Right renal pelvis (tissue), 4 donors: Measurements from ENCODE around the gene PPARA. TPM values are rescaled to one million over a fixed set of nuclear protein-coding genes. Genes with fewer than 3 reads are reported as not detected.

Source experiments
- DNase-seq, 4 donors: peaks; one replicate each; pipeline ENCODE4 v3.0.0-alpha.2; 2013; ENCODE audit warnings: low read depth in 4 of 4, low spot score in 3 of 4, missing footprints in 1 of 4
- polyA plus RNA-seq, 4 donors: library from polyadenylated mRNA; unstranded; fragments of 120-200 nt; gene quantifications; one replicate each; pipeline ENCODE4 v1.2.1, GENCODE V29; 2013; ENCODE audit not compliant: insufficient read length in 4 of 4

The PPARA gene
- polyA plus RNA-seq, 4 donors = 25.7 to 31.6 (median 26.5) TPM

DNA sequence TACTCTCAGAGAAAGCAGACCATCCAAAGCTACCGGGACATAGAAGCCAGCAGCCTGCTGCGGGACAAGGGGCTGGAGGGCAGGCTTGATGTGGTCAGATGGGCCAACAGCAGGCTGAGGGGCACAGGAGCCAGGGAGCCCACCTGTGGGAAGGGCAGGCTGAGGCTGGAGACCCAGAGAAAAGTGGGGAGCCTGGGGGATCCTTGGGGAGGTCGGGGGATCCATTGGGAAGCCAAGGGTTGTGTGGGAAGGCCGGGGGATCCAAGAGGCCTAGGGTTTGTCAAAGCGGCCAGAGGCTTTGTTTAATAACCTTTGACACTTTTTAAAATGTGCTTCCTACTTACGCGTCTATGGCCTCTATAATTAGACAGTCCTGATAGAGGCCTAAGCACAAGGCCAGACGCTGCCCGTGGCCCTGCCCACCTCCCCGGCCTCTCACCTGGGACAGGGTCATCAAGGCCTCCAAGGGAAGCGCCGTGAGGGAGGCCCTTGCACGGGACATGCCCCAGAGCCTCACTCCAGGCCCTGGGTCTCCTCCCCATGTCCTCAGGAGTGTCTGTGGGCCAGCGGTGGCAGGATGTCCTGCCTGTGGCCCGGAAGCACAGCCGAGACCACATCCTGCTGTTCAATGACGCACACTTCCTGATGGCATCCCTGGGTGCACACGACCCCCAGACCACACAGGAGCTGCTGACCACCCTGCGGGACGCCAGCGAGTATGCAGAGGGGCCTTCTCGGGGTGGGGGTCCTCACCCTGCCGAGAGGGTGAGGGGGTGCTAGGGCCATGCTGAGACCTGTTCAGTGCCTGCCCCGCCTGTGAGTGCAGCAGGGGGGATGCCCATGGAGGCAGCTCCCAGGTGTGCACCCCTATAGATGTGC lies 137.8 kb downstream of the PPARA start:
- no peak for DNase-seq

DNA sequence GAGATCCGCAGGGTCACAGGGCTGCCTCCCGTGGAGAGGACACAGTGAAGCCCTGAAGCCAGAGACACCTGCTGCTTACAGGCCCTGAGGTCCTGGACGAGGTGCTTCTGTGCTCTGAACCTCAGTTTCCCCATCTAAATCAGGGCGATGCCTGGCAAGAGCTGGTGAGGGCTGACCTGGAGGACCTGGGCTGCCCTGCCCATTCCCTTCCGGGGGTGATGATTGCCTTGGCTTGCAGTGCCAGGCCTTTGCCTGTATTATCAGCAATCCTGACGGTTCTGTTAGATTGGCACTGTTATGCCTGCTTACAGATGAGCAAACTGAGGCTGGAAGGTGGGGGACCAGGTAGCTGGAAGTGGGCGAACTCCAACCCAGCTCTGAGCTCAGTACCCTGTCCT lies 138.5 kb downstream of the PPARA start:
- no peak for DNase-seq

DNA sequence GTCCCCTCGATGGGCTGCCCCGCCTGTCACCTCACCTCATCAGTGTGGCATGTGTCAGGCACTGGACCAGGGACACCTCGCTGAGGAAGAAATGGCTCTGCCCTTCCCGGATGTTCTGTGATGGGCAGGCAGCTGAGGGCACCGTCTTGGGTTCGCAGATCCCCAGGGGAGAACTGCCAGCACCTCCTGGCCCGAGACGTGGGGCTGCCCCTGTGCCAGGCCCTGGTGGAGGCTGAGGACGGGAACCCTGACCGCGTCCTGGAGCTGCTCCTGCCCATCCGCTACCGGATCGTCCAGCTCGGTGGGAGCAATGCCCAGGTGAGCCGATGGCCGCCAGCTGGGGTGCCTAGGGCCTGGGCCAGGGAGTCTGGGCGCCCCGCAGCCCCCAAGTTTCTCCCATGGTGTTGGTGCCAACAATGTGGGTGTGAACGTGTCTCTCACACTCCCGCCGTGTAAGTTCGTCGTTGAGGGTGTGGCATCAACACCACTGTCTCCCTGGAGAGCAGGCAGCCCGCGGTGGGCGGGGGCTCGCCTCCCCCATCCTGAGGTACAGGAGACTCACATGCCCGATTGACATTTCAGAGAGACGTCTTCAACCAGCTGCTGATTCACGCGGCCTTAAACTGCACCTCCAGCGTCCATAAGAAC lies 139.0 kb downstream of the PPARA start:
- DNase-seq = no peak

DNA sequence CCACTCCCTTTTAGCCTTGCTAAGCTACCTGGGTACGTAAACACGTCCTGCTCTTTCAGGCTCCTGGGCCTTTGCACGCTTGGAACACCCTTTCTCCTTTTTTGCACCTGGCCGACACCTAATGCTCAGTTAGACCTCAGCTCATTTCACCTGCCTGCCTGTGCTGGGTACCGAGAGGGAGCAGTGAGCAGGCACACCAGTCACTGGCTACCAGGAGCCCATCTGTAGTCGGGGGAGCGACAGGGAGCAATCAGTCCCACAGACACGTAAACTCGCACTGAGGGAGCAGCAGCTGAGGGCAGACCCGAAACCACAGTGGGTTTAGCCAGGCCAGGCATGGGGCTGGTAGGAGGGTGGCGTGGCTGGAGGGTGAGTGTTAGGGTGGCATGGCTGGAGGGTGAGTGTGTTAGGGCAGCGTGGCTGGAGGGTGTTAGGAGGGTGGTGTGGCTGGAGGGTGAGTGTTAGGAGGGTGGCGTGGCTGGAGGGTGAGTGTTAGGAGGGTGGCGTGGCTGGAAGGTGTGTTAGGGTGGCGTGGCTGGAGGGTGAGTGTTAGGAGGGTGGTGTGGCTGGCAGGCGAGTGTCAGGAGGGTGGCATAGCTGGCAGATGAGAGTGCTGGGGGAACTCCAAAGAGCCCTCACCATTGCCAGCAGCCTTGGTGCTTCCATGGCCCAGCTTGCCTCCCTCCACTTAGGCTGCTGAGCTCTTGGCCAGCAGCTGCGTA lies 140.0 kb downstream of the PPARA start:
- DNase-seq = no peak

DNA sequence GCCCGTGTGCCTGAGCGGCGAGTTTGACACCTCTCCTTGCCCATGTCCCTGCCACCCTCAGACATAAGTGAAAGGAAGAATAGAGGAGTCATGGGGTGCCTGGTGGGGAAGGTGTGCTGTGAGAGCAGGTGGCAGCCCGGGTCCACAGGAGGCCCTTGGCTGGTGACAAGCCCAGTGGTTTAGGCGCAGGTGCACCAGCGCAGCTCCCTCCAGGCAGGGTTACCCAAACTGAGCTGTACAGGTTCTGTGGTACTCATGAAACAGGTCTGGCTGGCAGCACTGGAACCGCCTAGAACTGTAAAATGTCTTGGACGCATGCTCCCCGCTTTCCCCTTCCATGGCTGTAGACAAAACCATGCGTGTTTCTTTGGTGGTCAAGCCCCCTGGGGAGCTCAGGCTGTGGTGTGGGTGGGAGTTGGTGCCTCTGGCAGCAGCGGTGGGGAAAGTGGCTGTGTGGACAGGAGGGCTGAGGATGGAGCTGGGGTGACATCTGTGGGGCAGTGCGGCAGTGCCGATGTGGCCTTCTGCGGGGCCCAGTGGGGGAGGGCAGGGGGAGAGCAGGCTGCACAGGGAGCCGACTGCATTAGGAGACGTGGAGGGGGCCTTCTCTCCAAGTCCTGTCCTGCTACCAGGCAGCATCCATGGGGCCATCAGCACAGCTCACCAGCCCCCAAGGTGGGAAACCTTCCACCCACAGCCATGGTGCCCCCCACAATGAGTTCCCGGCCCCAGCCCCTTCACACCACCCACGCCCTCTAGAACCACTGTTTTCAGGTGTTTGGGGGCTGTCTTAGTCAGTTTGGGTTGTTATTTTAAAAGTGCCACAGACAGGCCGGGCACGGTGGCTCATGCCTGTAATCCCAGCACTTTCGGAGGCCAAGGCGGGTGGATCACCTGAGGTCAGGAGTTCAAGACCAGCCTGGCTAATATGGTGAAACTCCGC lies 140.8 kb downstream of the PPARA start:
- no peak for DNase-seq

DNA sequence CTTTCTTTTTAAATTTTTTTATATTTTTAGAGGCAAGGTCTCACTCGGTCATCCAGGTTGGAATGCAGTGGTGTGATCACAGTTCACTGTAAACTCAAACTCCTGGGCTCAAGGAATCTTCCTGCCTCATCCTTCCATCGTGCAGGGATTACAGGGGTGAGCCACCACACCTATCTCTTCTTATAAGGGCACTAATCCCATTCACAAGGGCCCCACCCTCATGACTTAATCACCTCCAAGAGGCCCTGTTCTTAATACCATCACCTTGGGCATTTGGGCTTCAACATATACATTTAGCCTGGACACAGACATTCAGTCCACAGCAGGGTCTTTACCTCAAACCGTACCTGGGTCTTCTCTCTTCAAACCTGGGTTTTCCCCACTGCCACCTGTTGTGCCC lies 141.8 kb downstream of the PPARA start:
- DNase-seq = no peak

DNA sequence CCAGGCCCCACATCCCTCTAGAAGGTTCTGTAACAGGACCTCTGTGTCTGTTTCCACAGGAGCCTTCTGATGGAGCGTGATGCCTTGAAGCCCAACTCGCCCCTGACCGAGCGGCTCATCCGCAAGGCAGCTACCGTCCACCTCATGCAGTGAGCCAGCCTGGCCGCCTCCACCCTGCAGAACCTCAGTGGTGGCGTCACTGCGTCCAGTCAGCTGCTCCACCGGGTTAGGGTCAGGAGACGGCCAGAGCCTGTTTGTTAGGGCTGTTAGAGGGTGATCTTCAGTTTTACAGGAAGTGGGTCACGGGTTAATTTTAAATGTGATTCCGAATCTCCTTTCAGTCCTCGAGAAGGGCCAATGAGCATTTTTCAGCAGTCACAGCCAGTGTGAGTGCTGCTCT lies 142.4 kb downstream of the PPARA start:
- no peak for DNase-seq

Other genes starting within 250 kb of the PPARA start
- 10 to 100 TPM in 2 of 4 donors, 1 to 10 TPM in 2; 7.7 to 15.6 (median 10.8) TPM for gene WNT7B, start 173.4 kb upstream of the PPARA start, polyA plus RNA-seq
- gene CDPF1, start 99.8 kb downstream of the PPARA start, polyA plus RNA-seq = 10 to 100 TPM; 11.2 to 14.9 (median 13.9) TPM
- under 1 TPM; 0.22 to 0.49 (median 0.35) TPM for gene PKDREJ, start 112.8 kb downstream of the PPARA start, polyA plus RNA-seq
- 10 to 100 TPM; 45.5 to 68.1 (median 53.0) TPM for gene TTC38, start 117.5 kb downstream of the PPARA start, polyA plus RNA-seq
- 10 to 100 TPM; 14.4 to 18.4 (median 15.7) TPM for gene GTSE1, start 146.3 kb downstream of the PPARA start, polyA plus RNA-seq
- gene TRMU, start 185.2 kb downstream of the PPARA start, polyA plus RNA-seq = 10 to 100 TPM; 44.0 to 54.8 (median 49.9) TPM